Endothelial cell (in vitro differentiated cells): Measurements from ENCODE around the gene FTSJ1. TPM values are rescaled to one million over a fixed set of nuclear protein-coding genes. Genes with fewer than 3 reads are reported as not detected.

ENCODE experiments used
- DNase-seq: peaks from one replicate; pipeline ENCODE4 v3.0.0; 2021; ENCODE audit warnings: low spot score
- H3K27ac Mint-ChIP-seq: one replicate; pipeline ENCODE4 v1.8.0; 2021; ENCODE audit warnings: mixed read lengths, inconsistent platforms; ENCODE audit not compliant: unreplicated experiment
- H3K27me3 Mint-ChIP-seq: one replicate; pipeline ENCODE4 v1.8.0; 2021; ENCODE audit warnings: mild to moderate bottlenecking, moderate library complexity, mixed read lengths, inconsistent platforms; ENCODE audit not compliant: unreplicated experiment
- H3K36me3 Mint-ChIP-seq: one replicate; pipeline ENCODE4 v1.8.0; 2021; ENCODE audit warnings: mild to moderate bottlenecking, low read depth, mixed read lengths, inconsistent platforms; ENCODE audit not compliant: unreplicated experiment
- H3K4me1 Mint-ChIP-seq: one replicate; pipeline ENCODE4 v1.8.0; 2021; ENCODE audit warnings: mild to moderate bottlenecking, mixed read lengths, inconsistent platforms; ENCODE audit not compliant: unreplicated experiment
- H3K4me3 Mint-ChIP-seq: one replicate; pipeline ENCODE4 v1.8.0; 2021; ENCODE audit warnings: mild to moderate bottlenecking, mixed read lengths, inconsistent platforms; ENCODE audit not compliant: unreplicated experiment
- H3K9me3 Mint-ChIP-seq: one replicate; pipeline ENCODE4 v1.8.0; 2021; ENCODE audit warnings: mixed read lengths, inconsistent platforms; ENCODE audit not compliant: unreplicated experiment
- total RNA-seq: library from RNA; stranded (reverse); fragmentation: NEBNext Ultra II Directional; extraction: Animal tissue kit (Norgen Biotek cat#: 25700); gene quantifications from one replicate; pipeline ENCODE4 v1.2.1, GENCODE V29; 2021; ENCODE audit not compliant: unreplicated experiment
- TF ChIP-seq, protein P1 (sequence below): fragments of 200-600 bp; sonication (generic); IDR thresholded peaks from one replicate; pipeline ENCODE4 v1.5.0; 2021; ENCODE audit warnings: antibody characterized with exemption; ENCODE audit not compliant: unreplicated experiment

FTSJ1 gene
- total RNA-seq, 1 donor from 2014 or later, result 38.4 TPM

GRCh38 chrX:48505481-48505880 is 29.5 kb downstream of the FTSJ1 start:
- Mint-ChIP-seq H3K27me3 (peaks cover 3% of the 10 kb centered on the region), H3K27ac (no peak overlapping the region), H3K36me3 (no peaks in the 10 kb centered on the region), H3K9me3 (no peaks in the 10 kb centered on the region), H3K4me1 (no peaks in the 10 kb centered on the region), H3K4me3 (no peak overlapping the region)
- TF ChIP-seq, protein P1, sequence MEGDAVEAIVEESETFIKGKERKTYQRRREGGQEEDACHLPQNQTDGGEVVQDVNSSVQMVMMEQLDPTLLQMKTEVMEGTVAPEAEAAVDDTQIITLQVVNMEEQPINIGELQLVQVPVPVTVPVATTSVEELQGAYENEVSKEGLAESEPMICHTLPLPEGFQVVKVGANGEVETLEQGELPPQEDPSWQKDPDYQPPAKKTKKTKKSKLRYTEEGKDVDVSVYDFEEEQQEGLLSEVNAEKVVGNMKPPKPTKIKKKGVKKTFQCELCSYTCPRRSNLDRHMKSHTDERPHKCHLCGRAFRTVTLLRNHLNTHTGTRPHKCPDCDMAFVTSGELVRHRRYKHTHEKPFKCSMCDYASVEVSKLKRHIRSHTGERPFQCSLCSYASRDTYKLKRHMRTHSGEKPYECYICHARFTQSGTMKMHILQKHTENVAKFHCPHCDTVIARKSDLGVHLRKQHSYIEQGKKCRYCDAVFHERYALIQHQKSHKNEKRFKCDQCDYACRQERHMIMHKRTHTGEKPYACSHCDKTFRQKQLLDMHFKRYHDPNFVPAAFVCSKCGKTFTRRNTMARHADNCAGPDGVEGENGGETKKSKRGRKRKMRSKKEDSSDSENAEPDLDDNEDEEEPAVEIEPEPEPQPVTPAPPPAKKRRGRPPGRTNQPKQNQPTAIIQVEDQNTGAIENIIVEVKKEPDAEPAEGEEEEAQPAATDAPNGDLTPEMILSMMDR, result no peak
- no peak for DNase-seq

DNA sequence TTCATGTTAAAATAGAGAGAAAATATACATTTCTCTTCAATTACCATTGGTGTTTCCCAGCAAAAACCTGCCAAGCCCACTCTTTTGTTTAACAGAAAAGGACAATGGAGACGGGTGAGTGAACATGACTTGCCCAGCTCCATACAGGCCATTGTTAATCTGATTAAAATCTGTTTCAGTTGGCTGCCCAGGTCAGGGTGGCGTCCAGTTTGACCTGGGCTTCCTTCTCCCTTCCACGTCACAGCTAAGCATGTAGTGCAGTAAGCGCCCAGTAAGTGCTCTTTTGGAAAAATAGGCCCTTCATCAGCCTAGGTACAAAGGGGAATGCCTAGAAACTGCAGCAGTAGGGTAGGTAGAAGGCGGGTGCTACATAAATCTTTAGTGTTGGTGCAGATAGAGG is 31.2 kb downstream of the FTSJ1 start:
- Mint-ChIP-seq H3K27ac (no peak overlapping the region), H3K27me3 (peaks cover 3% of the 10 kb centered on the region), H3K4me1 (no peaks in the 10 kb centered on the region), H3K4me3 (no peak overlapping the region), H3K36me3 (peaks cover 4% of the 10 kb centered on the region), H3K9me3 (no peaks in the 10 kb centered on the region)
- no peak for DNase-seq
- TF ChIP-seq, protein P1, result no peak

DNA sequence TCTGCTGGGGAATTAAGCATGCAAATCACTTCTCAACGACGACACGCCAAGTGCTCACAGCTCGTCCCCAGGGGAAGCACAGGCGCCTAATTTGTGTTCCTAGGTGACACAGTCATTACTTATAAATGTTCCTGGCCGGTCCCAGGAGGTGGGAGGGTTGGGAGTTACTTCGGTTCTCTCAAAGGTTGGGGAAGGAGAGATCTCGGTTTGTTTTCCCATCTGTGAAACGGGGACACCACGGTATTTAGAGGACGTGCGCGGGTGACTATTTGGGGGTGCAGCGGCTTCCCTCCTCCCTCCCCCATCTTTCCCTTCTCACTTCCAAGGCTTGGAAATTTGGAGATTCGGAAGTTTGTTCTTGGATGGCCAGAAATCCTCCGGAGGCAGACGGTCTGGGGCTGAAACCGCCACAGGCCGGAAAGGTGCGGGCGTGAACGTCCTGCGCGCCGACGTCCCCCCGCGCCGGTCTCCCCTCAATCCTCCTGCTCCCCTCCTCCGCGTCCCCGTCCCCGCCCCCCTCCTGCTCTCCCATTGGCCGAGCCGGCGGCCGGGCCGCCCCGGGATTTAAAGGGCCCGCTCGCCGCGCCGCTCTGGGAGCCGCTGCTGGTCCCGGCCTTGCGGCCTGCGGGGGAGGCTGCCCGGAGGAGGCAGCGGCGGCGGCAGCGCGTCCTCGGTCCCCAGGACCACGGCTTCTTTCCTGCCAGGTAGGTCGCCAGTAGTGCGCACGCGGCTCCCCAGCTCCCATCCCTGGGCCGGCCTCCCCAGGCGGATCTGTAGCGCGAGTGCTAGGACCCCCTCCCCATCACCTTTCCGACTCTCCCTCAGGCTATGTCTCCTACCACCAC is 32.6 kb downstream of the FTSJ1 start, which contains the start of gene PORCN:
Gene PORCN, plus strand, starts transcription at position 593 of the 845 bp plus-strand sequence. CDS start 829 bp downstream, outside the sequence.
- peaks cover 4% of the 10 kb centered on the region for H3K36me3 Mint-ChIP-seq
- H3K9me3 Mint-ChIP-seq, result no peaks in the 10 kb centered on the region
- peaks cover 3% of the 10 kb centered on the region for H3K27me3 Mint-ChIP-seq
- TF ChIP-seq, protein P1, result no peak
- no peak within 1 kb of the TSS for H3K27ac Mint-ChIP-seq
- peak within 1 kb of the TSS; percentile 90 for H3K4me3 Mint-ChIP-seq
- DNase-seq, result peak; percentile 67
- no peaks in the 10 kb centered on the region for H3K4me1 Mint-ChIP-seq

DNA sequence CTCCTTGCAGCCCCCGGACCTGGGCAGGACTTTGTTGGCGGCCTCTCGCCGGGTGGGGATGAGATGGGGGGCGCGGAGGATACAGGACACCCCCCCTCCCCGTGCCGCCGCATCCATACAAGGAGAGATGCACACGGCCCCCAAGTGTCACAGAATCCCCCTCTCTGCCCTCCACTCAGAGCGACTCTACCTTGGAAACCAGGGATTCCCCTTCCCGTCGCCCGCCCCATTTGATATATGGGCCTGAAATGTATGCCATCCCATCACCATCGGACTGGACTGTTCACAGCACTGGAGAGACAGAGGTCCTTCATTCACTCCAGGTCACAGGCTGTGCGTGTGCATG is 33.2 kb downstream of the FTSJ1 start:
- Mint-ChIP-seq H3K27ac (no peak overlapping the region), H3K36me3 (peaks cover 4% of the 10 kb centered on the region), H3K4me3 (peak overlapping the region; percentile 90), H3K27me3 (peaks cover 3% of the 10 kb centered on the region), H3K9me3 (no peaks in the 10 kb centered on the region), H3K4me1 (no peaks in the 10 kb centered on the region)
- TF ChIP-seq, protein P1, result no peak
- no peak for DNase-seq

- Mint-ChIP-seq H3K36me3 (peaks cover 4% of the 10 kb centered on the region), H3K27ac (no peak overlapping the region), H3K4me1 (no peaks in the 10 kb centered on the region), H3K9me3 (no peaks in the 10 kb centered on the region), H3K27me3 (peaks cover 3% of the 10 kb centered on the region), H3K4me3 (peak overlapping the region; percentile 90)
- DNase-seq, result no peak
- TF ChIP-seq, protein P1, result no peak
Observed at GRCh38 chrX:48509619-48510018, 33.6 kb downstream of the FTSJ1 start.
